RWPE1 (cell line): ENCODE measurements around the gene CLCN5.
A peak's percentile ranks its signal among the peaks of the same experiment; 100 is the strongest.

ENCODE experiments used
- CTCF ChIA-PET: fragments of 350-600 bp; sonication (Branson Sonifier 250); formaldehyde crosslinking; extraction: SDS; loops from one replicate; lab custom pipeline; 2021; lab: Yijun Ruan, JAX
- POLR2A ChIA-PET: fragments of 400-600 bp; formaldehyde crosslinking; extraction: SDS; loops from one replicate; lab custom pipeline; 2020; ENCODE audit warnings: antibody characterized with exemption; ENCODE audit not compliant: low non-redundant PET; lab: Yijun Ruan, JAX
- DNase-seq: peaks from one replicate; pipeline ENCODE4 v3.0.0; 2012; ENCODE audit warnings: low spot score
- H3K27ac ChIP-seq: fragments of 450-650 bp; 2 replicates; pipeline ENCODE4 v1.5.1; 2017
- CTCF ChIP-seq: fragments of 450-650 bp; conservative IDR thresholded peaks from 2 replicates; pipeline ENCODE4 v1.5.1; 2017; ENCODE audit warnings: low read depth, mild to moderate bottlenecking

The CLCN5 gene

GRCh38 chrX:49922291-49923241 lies at the start of gene CLCN5:
TSS of gene CLCN5 (plus strand) at chrX:49922596. CDS start at chrX:49925299, 2,703 bp downstream.
- ChIA-PET POLR2A (interaction anchor here (0.9 kb wide), 1 partner anchor 79 kb away, joined by 3 read pairs; no protein-coding TSS in a partner anchor), CTCF (no interaction called here)
- TF ChIP-seq CTCF = no peak
- DNase-seq = peak; percentile 95
- peak within 1 kb of the TSS; percentile 68 for H3K27ac ChIP-seq

- DNase-seq = peak; percentile 26
- peak; percentile 59 for TF ChIP-seq CTCF
- H3K27ac ChIP-seq = no peak overlapping the region
- POLR2A ChIA-PET = no interaction called here
- CTCF ChIA-PET = interaction anchor here (0.6 to 1.0 kb wide), 3 partner anchors 15 to 784 kb away, joined by 3 to 6 read pairs (median 5); no protein-coding TSS in a partner anchor
Measured at GRCh38 chrX:49876750-49877149, 45.6 kb upstream of the CLCN5 start.

GRCh38 chrX:49877397-49878101 lies 44.8 kb upstream of the CLCN5 start:
- ChIA-PET CTCF (interaction anchor here (0.6 to 1.0 kb wide), 2 partner anchors 39 to 784 kb away, joined by 5 to 6 read pairs; no protein-coding TSS in a partner anchor), POLR2A (no interaction called here)
- DNase-seq = no peak
- no peak for TF ChIP-seq CTCF
- peak overlapping the region; percentile 77; the same call in 1 of the 2 replicates for H3K27ac ChIP-seq

- ChIA-PET CTCF (interaction anchor here (0.6 to 0.9 kb wide), 2 partner anchors 39 to 549 kb away, joined by 3 read pairs; no protein-coding TSS in a partner anchor), POLR2A (no interaction called here)
- no peak for TF ChIP-seq CTCF
- DNase-seq = no peak
- H3K27ac ChIP-seq = peak overlapping the region; percentile 77
Measured at GRCh38 chrX:49878128-49878833, 44.1 kb upstream of the CLCN5 start.

GRCh38 chrX:49878834-49879655 lies 43.4 kb upstream of the CLCN5 start, which contains the start of gene USP27X:
TSS of gene USP27X (plus strand) at chrX:49879484. CDS start at chrX:49880308, 824 bp downstream.
- POLR2A ChIA-PET = no interaction called here
- CTCF ChIA-PET = interaction anchor here (0.6 to 0.9 kb wide), 2 partner anchors 40 to 548 kb away, joined by 3 read pairs; no protein-coding TSS in a partner anchor

More at GRCh38 chrX:49878834-49879655, 43.4 kb upstream of the CLCN5 start, which contains the start of gene USP27X:
- peak; percentile 53 for DNase-seq
- peak; percentile 35 for TF ChIP-seq CTCF
- H3K27ac ChIP-seq = peak within 1 kb of the TSS; percentile 77
